Liver (tissue), 9 donors: ENCODE measurements around the gene SYNC. TPM values are rescaled to one million over a fixed set of nuclear protein-coding genes. Genes with fewer than 3 reads are reported as not detected.

ENCODE experiments used
- DNase-seq: peaks from one replicate; pipeline ENCODE4 v3.0.0-alpha.2; 2017; ENCODE audit warnings: low spot score
- H3K27ac ChIP-seq, 2 donors: one replicate each; pipeline ENCODE4 v1.7.0; 2013; ENCODE audit warnings: inconsistent platforms in 2 of 2, low read length in 2 of 2, control low read depth in 1 of 2, low read depth in 1 of 2, mild to moderate bottlenecking in 1 of 2
- H3K27me3 ChIP-seq, 4 donors: one replicate each; pipeline versions ENCODE4 v1.6.1 to v1.7.0; 2013; ENCODE audit warnings: low read length in 3 of 4, inconsistent platforms in 1 of 4, mild to moderate bottlenecking in 1 of 4, moderate library complexity in 1 of 4; ENCODE audit not compliant: control insufficient read depth in 4 of 4, insufficient read depth in 4 of 4
- H3K36me3 ChIP-seq, 4 donors: one replicate each; pipeline versions ENCODE4 v1.6.1 to v1.7.0; 2013; ENCODE audit warnings: low read length in 3 of 4, mild to moderate bottlenecking in 3 of 4, low read depth in 1 of 4, moderate library complexity in 1 of 4; ENCODE audit not compliant: control insufficient read depth in 4 of 4, insufficient read depth in 3 of 4
- H3K4me1 ChIP-seq, 4 donors: one replicate each; pipeline versions ENCODE4 v1.6.1 to v1.7.0; 2013; ENCODE audit warnings: low read length in 3 of 4, mild to moderate bottlenecking in 3 of 4, moderate library complexity in 1 of 4; ENCODE audit not compliant: control insufficient read depth in 4 of 4, insufficient read depth in 4 of 4
- H3K4me3 ChIP-seq, 3 donors: one replicate each; pipeline versions ENCODE4 v1.6.1 to v1.7.0; 2013; ENCODE audit warnings: low read length in 3 of 3, control low read depth in 1 of 3, low read depth in 1 of 3, mild to moderate bottlenecking in 1 of 3
- H3K9ac ChIP-seq, 2 donors: one replicate each; pipeline ENCODE4 v1.7.0; 2013; ENCODE audit warnings: low read length in 2 of 2, mild to moderate bottlenecking in 2 of 2, moderate library complexity in 2 of 2, control low read depth in 1 of 2, low read depth in 1 of 2
- H3K9me3 ChIP-seq, 4 donors: one replicate each; pipeline versions ENCODE4 v1.6.1 to v1.7.0; 2013; ENCODE audit warnings: low read length in 3 of 4; ENCODE audit not compliant: control insufficient read depth in 4 of 4
- EGR1 ChIP-seq, 2 donors: IDR thresholded peaks; 2 replicates each; pipeline ENCODE4 v1.6.1; 2016 to 2018; ENCODE audit warnings: antibody characterized with exemption in 2 of 2, low read depth in 2 of 2
- FOXA1 ChIP-seq: IDR thresholded peaks from 2 replicates; pipeline ENCODE4 v1.6.1; 2016; ENCODE audit warnings: antibody characterized with exemption
- FOXA2 ChIP-seq: IDR thresholded peaks from 2 replicates; pipeline ENCODE4 v1.6.1; 2016; ENCODE audit warnings: antibody characterized with exemption
- HNF4A ChIP-seq, 2 donors: conservative IDR thresholded peaks; 2 replicates each; pipeline ENCODE4 v1.6.1; 2016; ENCODE audit warnings: antibody characterized with exemption in 2 of 2, mild to moderate bottlenecking in 2 of 2
- HNF4G ChIP-seq: IDR thresholded peaks from 2 replicates; pipeline ENCODE4 v1.6.1; 2016; ENCODE audit warnings: antibody characterized with exemption
- JUND ChIP-seq, 2 donors: IDR thresholded peaks; 2 replicates each; pipeline ENCODE4 v1.6.1; 2016; ENCODE audit warnings: antibody characterized with exemption in 2 of 2
- NR2F2 ChIP-seq: IDR thresholded peaks from 2 replicates; pipeline ENCODE4 v1.6.1; 2016; ENCODE audit warnings: antibody characterized with exemption
- RAD21 ChIP-seq, 2 donors: IDR thresholded peaks; 2 replicates each; pipeline ENCODE4 v1.6.1; 2016; ENCODE audit warnings: antibody characterized with exemption in 2 of 2, mild to moderate bottlenecking in 2 of 2
- RXRA ChIP-seq, 2 donors: IDR thresholded peaks; 2 replicates each; pipeline ENCODE4 v1.6.1; 2017 to 2018; ENCODE audit warnings: antibody characterized with exemption in 2 of 2, mild to moderate bottlenecking in 1 of 2
- SP1 ChIP-seq: IDR thresholded peaks from 2 replicates; pipeline ENCODE4 v1.6.1; 2018; ENCODE audit warnings: antibody characterized with exemption, mild to moderate bottlenecking
- TAF1 ChIP-seq: conservative IDR thresholded peaks from 2 replicates; pipeline ENCODE4 v1.6.1; 2016; ENCODE audit warnings: antibody characterized with exemption, mild to moderate bottlenecking
- YY1 ChIP-seq: IDR thresholded peaks from 2 replicates; pipeline ENCODE4 v1.6.1; 2016; ENCODE audit warnings: antibody characterized with exemption, mild to moderate bottlenecking
- WGBS: extraction: QIAGEN DNeasy Blood & Tissue Kit; methylation state at CpG from one replicate; pipeline ENCODE4 v1.1.7; 2013; 5-methylcytosine and 5-hydroxymethylcytosine counted together
- polyA plus RNA-seq, 2 donors: library from polyadenylated mRNA; stranded (reverse) in 1 of 2; unstranded in 1 of 2; fragments of 200-250 nt in 1 of 2; fragments of >200 nt in 1 of 2; fragmentation: Nextera tagmentation in 1 of 2; extraction: Ambion mirVana in 1 of 2; gene quantifications; one replicate each; pipeline versions ENCODE4 v1.2.1 to v1.2.3, GENCODE V29; 2013 to 2015
- total RNA-seq, 2 donors: library from RNA; depleted of rRNA; stranded (reverse); fragments of >200 nt; gene quantifications; one replicate each; pipeline ENCODE4 v1.2.3, GENCODE V29; 2014
- TF ChIP-seq, protein P1 (sequence below): IDR thresholded peaks from 2 replicates; pipeline ENCODE4 v1.6.1; 2016; ENCODE audit warnings: antibody characterized with exemption
- TF ChIP-seq, protein P2 (sequence below): IDR thresholded peaks from 2 replicates; pipeline ENCODE4 v1.6.1; 2016; ENCODE audit warnings: antibody characterized with exemption
- TF ChIP-seq, protein P3 (sequence below): fragments of 150-350 bp; IDR thresholded peaks from 2 replicates; pipeline ENCODE4 v1.5.1; 2017; ENCODE audit warnings: improper control_type of control experiment, low read depth, low read length; ENCODE audit not compliant: missing input control
- TF ChIP-seq, protein P4 (sequence below): IDR thresholded peaks from 2 replicates; pipeline ENCODE4 v1.6.1; 2016; ENCODE audit warnings: antibody characterized with exemption, mild to moderate bottlenecking
- TF ChIP-seq, protein P5 (sequence below): IDR thresholded peaks from 2 replicates; pipeline ENCODE4 v1.6.1; 2016; ENCODE audit warnings: antibody characterized with exemption
- donor health status: healthy.
- donor health status: healthy.
- donor health status: healthy.
- donor health status: healthy.
- donor health status: healthy.

SYNC gene
- total and polyA plus RNA-seq, 4 donors = 0.23 to 1.5 (median 0.31) TPM

DNA sequence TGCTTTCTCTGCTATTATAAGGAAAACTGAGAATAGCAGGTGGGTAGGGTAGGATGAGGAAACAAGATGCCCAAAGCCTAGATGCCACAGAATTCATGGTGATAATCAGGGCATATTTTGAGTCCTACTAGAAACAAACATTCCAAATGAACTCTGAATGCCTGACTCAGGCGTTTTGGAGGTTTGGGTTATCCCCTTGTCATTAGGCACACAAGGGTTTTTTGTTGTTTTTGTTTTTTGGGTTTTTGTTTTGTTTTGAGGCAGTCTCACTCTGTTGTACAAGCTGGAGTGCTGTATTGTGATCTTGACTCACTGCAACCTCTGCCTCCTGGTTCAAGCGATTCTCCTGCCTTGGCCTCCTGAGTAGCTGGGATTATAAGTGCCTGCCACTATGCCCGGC lies 19.2 kb downstream of the SYNC start (continued):
- TF ChIP-seq, protein P1, sequence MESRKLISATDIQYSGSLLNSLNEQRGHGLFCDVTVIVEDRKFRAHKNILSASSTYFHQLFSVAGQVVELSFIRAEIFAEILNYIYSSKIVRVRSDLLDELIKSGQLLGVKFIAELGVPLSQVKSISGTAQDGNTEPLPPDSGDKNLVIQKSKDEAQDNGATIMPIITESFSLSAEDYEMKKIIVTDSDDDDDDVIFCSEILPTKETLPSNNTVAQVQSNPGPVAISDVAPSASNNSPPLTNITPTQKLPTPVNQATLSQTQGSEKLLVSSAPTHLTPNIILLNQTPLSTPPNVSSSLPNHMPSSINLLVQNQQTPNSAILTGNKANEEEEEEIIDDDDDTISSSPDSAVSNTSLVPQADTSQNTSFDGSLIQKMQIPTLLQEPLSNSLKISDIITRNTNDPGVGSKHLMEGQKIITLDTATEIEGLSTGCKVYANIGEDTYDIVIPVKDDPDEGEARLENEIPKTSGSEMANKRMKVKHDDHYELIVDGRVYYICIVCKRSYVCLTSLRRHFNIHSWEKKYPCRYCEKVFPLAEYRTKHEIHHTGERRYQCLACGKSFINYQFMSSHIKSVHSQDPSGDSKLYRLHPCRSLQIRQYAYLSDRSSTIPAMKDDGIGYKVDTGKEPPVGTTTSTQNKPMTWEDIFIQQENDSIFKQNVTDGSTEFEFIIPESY = no peak
- TF ChIP-seq, protein P2, sequence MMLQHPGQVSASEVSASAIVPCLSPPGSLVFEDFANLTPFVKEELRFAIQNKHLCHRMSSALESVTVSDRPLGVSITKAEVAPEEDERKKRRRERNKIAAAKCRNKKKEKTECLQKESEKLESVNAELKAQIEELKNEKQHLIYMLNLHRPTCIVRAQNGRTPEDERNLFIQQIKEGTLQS = no peak
- TF ChIP-seq RXRA (IDR thresholded peaks at IDR 0.05) = no peak
- no peak for TF ChIP-seq TAF1
- no peak for TF ChIP-seq SP1
- TF ChIP-seq HNF4A (conservative IDR thresholded peaks at IDR 0.05) = no peak

DNA sequence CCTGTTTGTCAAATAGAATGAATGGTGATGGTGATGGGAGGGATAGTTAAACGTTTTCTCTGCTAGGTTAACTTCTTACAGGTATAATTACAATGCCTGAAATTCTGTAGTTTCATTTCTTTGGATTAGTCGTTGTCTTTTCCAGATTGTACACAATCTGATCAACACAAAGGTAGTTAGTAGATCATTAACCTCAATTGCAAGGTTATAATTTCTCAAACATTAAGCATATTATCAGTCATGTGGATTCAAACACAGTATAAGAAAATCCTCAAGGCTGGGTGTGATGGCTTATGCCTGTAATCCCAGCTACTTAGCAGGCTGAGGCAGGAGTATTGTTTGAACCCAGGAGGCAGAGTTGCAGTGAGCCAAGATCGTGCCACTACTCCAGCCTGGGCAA lies 20.6 kb downstream of the SYNC start:
- DNase-seq = no peak
- WGBS = 43% methylated on average over 3 of the region's 3 CpGs
- TF ChIP-seq EGR1 (IDR thresholded peaks at IDR 0.05; ENCODE audit: low read depth in 2 of 2) (no peak), HNF4G (no peak), FOXA2 (no peak)
- TF ChIP-seq, protein P1 = no peak
- TF ChIP-seq, protein P3, sequence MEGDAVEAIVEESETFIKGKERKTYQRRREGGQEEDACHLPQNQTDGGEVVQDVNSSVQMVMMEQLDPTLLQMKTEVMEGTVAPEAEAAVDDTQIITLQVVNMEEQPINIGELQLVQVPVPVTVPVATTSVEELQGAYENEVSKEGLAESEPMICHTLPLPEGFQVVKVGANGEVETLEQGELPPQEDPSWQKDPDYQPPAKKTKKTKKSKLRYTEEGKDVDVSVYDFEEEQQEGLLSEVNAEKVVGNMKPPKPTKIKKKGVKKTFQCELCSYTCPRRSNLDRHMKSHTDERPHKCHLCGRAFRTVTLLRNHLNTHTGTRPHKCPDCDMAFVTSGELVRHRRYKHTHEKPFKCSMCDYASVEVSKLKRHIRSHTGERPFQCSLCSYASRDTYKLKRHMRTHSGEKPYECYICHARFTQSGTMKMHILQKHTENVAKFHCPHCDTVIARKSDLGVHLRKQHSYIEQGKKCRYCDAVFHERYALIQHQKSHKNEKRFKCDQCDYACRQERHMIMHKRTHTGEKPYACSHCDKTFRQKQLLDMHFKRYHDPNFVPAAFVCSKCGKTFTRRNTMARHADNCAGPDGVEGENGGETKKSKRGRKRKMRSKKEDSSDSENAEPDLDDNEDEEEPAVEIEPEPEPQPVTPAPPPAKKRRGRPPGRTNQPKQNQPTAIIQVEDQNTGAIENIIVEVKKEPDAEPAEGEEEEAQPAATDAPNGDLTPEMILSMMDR = no peak
- TF ChIP-seq, protein P2 = no peak
- Histone ChIP-seq H3K36me3 (peaks cover 5 to 54% (median 32%) of the 10 kb centered on the region in 4 donors), H3K27ac (no peak overlapping the region), H3K9me3 (no peaks in the 10 kb centered on the region), H3K4me1 (peaks cover 0 to 1% (median 0%) of the 10 kb centered on the region in 4 donors), H3K27me3 (no peaks in the 10 kb centered on the region), H3K4me3 (no peak overlapping the region), H3K9ac (no peak overlapping the region)

DNA sequence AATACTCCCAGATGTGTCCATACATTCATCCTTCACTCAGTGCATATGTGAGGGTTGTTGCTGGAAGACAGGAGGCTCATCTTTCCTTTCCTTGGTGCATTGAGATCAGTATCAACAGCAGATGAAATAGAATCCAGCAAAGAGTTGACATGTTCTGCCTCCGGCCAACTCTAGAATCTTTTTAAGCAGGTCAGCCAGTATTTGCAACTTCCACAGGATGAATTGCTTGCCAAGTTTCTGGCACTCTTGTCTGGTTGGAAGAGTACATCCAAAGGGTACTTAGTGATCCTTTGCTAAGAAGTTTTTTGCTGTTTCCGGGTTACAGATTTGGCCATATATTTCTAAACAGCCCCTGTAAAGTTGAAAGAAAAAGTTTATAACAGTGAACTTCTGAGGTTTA lies 21.1 kb downstream of the SYNC start:
- DNase-seq = no peak
- Histone ChIP-seq H3K27me3 (no peaks in the 10 kb centered on the region), H3K4me3 (no peak overlapping the region), H3K27ac (no peak overlapping the region), H3K36me3 (peaks cover 7 to 57% (median 30%) of the 10 kb centered on the region in 4 donors), H3K9me3 (no peaks in the 10 kb centered on the region), H3K4me1 (peaks cover 0 to 1% (median 0%) of the 10 kb centered on the region in 4 donors), H3K9ac (no peak overlapping the region)
- WGBS = 30% methylated on average over 2 of the region's 2 CpGs
- TF ChIP-seq RXRA (IDR thresholded peaks at IDR 0.05) (no peak), FOXA1 (no peak), JUND (IDR thresholded peaks at IDR 0.05) (no peak), SP1 (no peak), EGR1 (IDR thresholded peaks at IDR 0.05; ENCODE audit: low read depth in 2 of 2) (no peak), HNF4G (no peak), FOXA2 (no peak), TAF1 (no peak), RAD21 (IDR thresholded peaks at IDR 0.05) (no peak), YY1 (no peak), NR2F2 (no peak)
- TF ChIP-seq, protein P3 = no peak
- TF ChIP-seq, protein P2 = no peak
- TF ChIP-seq, protein P4, sequence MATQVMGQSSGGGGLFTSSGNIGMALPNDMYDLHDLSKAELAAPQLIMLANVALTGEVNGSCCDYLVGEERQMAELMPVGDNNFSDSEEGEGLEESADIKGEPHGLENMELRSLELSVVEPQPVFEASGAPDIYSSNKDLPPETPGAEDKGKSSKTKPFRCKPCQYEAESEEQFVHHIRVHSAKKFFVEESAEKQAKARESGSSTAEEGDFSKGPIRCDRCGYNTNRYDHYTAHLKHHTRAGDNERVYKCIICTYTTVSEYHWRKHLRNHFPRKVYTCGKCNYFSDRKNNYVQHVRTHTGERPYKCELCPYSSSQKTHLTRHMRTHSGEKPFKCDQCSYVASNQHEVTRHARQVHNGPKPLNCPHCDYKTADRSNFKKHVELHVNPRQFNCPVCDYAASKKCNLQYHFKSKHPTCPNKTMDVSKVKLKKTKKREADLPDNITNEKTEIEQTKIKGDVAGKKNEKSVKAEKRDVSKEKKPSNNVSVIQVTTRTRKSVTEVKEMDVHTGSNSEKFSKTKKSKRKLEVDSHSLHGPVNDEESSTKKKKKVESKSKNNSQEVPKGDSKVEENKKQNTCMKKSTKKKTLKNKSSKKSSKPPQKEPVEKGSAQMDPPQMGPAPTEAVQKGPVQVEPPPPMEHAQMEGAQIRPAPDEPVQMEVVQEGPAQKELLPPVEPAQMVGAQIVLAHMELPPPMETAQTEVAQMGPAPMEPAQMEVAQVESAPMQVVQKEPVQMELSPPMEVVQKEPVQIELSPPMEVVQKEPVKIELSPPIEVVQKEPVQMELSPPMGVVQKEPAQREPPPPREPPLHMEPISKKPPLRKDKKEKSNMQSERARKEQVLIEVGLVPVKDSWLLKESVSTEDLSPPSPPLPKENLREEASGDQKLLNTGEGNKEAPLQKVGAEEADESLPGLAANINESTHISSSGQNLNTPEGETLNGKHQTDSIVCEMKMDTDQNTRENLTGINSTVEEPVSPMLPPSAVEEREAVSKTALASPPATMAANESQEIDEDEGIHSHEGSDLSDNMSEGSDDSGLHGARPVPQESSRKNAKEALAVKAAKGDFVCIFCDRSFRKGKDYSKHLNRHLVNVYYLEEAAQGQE = no peak
- TF ChIP-seq, protein P5, sequence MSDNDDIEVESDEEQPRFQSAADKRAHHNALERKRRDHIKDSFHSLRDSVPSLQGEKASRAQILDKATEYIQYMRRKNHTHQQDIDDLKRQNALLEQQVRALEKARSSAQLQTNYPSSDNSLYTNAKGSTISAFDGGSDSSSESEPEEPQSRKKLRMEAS = no peak
